A673 (cell line): ENCODE measurements around the gene INTS1. TPM values are rescaled to one million over a fixed set of nuclear protein-coding genes. Genes with fewer than 3 reads are reported as not detected.

ENCODE experiments used
- BruUV-seq: library from RNA; stranded (reverse); fragments of 400-500 nt; replicated peaks from 2 replicates; lab custom pipeline; 2021; lab: Mats Ljungman, UMichigan
- CTCF ChIA-PET: fragments of 300-600 bp; sonication (Branson Sonifier 250); formaldehyde crosslinking; loops from one replicate; lab custom pipeline; 2022; ENCODE audit warnings: antibody characterized with exemption; lab: Charles Lee
- POLR2A ChIA-PET: fragments of 300-600 bp; sonication (Branson Sonifier 250); formaldehyde crosslinking; loops from one replicate; lab custom pipeline; 2022; ENCODE audit warnings: antibody characterized with exemption; ENCODE audit not compliant: low non-redundant PET; lab: Charles Lee
- DNase-seq: peaks from one replicate; pipeline ENCODE4 v3.0.0-alpha.2; 2015; ENCODE audit warnings: low spot score
- H3K27ac ChIP-seq: fragments of 200-600 bp; sonication (generic); 2 replicates; pipeline ENCODE4 v1.5.1; 2016; ENCODE audit warnings: mixed run types, low read depth, mild to moderate bottlenecking, mixed read lengths, antibody characterized with exemption, low read length; ENCODE audit not compliant: poor library complexity, severe bottlenecking
- H3K27me3 ChIP-seq: fragments of 200-600 bp; sonication (generic); replicated peaks from 2 replicates; pipeline ENCODE4 v1.6.1; 2017; ENCODE audit warnings: mixed run types, low read depth, mild to moderate bottlenecking, mixed read lengths, antibody characterized with exemption, low read length; ENCODE audit not compliant: insufficient read depth, poor library complexity
- H3K36me3 ChIP-seq: fragments of 200-600 bp; sonication (generic); 2 replicates; pipeline ENCODE4 v1.6.1; 2016; ENCODE audit warnings: mixed run types, mild to moderate bottlenecking, mixed read lengths, antibody characterized with exemption, low read length; ENCODE audit not compliant: insufficient read depth, poor library complexity, severe bottlenecking
- H3K4me1 ChIP-seq: fragments of 200-600 bp; sonication (generic); 2 replicates; pipeline ENCODE4 v1.6.1; 2017; ENCODE audit warnings: mixed run types, mild to moderate bottlenecking, mixed read lengths, antibody characterized with exemption, low read length; ENCODE audit not compliant: insufficient read depth, poor library complexity, severe bottlenecking
- H3K4me3 ChIP-seq: fragments of 200-600 bp; sonication (generic); 2 replicates; pipeline ENCODE4 v1.5.1; 2016; ENCODE audit warnings: low read depth, mixed run types, mild to moderate bottlenecking, mixed read lengths, low read length; ENCODE audit not compliant: poor library complexity, severe bottlenecking
- H3K9me3 ChIP-seq: fragments of 200-600 bp; sonication (generic); 2 replicates; pipeline ENCODE4 v1.6.1; 2016; ENCODE audit warnings: mixed run types, low read depth, mild to moderate bottlenecking, mixed read lengths, antibody characterized with exemption, low read length; ENCODE audit not compliant: poor library complexity, severe bottlenecking
- EZH2 ChIP-seq: fragments of 200-600 bp; sonication (generic); IDR thresholded peaks from 2 replicates; pipeline ENCODE4 v1.6.1; 2017; ENCODE audit warnings: borderline replicate concordance, low read depth, mild to moderate bottlenecking, mixed read lengths, antibody characterized with exemption, low read length; ENCODE audit not compliant: poor library complexity, severe bottlenecking
- intact Hi-C: fragments of 100-400 bp; cut with micrococcal nuclease; formaldehyde crosslinking; loops from one replicate; pipeline ENCODE4 v1.10.0; 2022; ENCODE audit not compliant: unreplicated experiment
- total RNA-seq: library from RNA; stranded (reverse); gene quantifications from 2 replicates; pipeline ENCODE4 v1.2.3, GENCODE V29; 2021
- TF ChIP-seq, protein P1 (sequence below): fragments of 300-800, 200-600 bp; sonication (generic); conservative IDR thresholded peaks from 2 replicates; pipeline ENCODE4 v1.5.1; 2017; ENCODE audit warnings: low read depth, mild to moderate bottlenecking, antibody characterized with exemption, low read length, moderate library complexity, mixed read lengths

INTS1 gene
- total RNA-seq, 1 experiment from 2014 or later = 129 TPM

DNA sequence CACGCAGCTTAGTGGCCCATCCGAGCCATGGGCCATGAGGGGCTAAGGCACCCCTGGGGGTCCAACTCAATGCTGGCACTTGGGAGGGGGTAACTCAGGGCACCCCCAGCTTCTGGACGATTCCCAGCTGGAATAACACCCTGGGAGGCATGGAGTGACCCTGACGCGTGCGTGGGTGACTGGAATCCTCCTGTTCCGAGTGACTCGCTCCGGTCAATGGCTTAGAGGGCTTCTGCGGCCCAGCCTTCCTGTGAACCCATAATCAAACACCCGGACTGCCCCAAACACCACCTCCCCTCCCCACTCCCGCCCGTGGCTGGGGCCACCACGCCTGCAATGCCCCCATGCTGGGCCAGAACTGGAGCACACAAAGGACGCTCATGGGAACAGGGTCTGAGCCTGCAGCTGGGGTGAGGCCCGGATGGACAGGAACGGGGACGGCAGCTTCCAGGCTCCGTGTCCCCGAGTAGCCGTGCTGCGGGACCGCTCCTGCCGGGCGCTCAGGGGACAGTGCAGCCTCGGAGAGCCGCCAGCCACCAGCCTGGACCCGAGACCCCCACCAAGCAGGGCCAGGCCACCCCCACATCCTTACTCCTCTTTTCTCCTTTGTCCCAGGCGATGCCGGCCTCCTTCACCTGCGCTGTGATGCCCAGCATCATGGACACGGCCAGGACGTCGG, 8.5 kb downstream of the INTS1 start:
- Histone ChIP-seq H3K27ac (no peak overlapping the region), H3K36me3 (peaks cover 24% of the 10 kb centered on the region), H3K9me3 (no peaks in the 10 kb centered on the region), H3K27me3 (no peaks in the 10 kb centered on the region), H3K4me3 (no peak overlapping the region), H3K4me1 (no peaks in the 10 kb centered on the region)
- ChIA-PET CTCF (no interaction called here), POLR2A (interaction anchor here (0.7 kb wide), 1 partner anchor 372 kb away, joined by 3 read pairs; no protein-coding TSS in a partner anchor)
- no TSS peak for BruUV-seq
- intact Hi-C loops = no loop called here
- DNase-seq = no peak
- TF ChIP-seq EZH2 = no peak
- TF ChIP-seq, protein P1, sequence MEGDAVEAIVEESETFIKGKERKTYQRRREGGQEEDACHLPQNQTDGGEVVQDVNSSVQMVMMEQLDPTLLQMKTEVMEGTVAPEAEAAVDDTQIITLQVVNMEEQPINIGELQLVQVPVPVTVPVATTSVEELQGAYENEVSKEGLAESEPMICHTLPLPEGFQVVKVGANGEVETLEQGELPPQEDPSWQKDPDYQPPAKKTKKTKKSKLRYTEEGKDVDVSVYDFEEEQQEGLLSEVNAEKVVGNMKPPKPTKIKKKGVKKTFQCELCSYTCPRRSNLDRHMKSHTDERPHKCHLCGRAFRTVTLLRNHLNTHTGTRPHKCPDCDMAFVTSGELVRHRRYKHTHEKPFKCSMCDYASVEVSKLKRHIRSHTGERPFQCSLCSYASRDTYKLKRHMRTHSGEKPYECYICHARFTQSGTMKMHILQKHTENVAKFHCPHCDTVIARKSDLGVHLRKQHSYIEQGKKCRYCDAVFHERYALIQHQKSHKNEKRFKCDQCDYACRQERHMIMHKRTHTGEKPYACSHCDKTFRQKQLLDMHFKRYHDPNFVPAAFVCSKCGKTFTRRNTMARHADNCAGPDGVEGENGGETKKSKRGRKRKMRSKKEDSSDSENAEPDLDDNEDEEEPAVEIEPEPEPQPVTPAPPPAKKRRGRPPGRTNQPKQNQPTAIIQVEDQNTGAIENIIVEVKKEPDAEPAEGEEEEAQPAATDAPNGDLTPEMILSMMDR = no peak

DNA sequence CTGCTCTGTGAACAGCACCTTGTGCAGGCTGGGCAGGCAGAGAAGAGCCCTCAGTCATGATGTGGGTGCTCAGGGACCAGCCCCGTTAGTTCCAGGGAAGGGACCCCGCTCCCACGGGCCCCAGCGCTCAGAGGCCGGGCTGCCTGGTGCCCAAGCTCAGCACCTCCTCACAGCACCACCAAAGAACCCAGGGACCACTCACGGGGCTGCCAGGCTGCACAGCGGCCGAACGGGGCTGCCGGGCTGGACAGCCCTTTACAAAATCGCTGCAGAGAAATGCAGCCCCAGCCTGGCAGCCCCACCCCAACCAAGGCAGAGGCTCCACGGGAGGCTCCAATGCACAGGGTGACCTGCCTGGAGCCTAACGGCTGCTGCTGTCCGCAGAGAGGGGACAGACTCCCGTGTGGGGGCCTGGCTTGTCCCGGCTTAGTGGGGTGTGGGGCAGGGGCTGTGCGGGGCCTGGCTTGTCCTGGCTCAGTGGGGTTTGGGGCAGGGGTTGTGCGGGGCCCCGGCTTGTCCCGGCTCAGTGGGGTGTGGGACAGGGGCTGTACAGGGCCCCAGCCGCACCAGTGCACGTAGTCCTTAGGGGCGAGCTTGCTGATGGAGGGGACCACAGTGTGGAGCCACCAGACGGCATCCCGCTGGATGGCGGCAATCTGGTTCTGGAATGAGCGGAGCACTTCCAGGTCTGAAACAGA, 9.2 kb downstream of the INTS1 start:
- TF ChIP-seq, protein P1 = no peak
- TF ChIP-seq EZH2 = no peak
- Histone ChIP-seq H3K4me3 (no peak overlapping the region), H3K36me3 (peaks cover 24% of the 10 kb centered on the region), H3K4me1 (no peaks in the 10 kb centered on the region), H3K9me3 (no peaks in the 10 kb centered on the region), H3K27ac (no peak overlapping the region), H3K27me3 (no peaks in the 10 kb centered on the region)
- POLR2A ChIA-PET = interaction anchor here (0.7 kb wide), 1 partner anchor 371 kb away, joined by 3 read pairs; no protein-coding TSS in a partner anchor
- DNase-seq = no peak
- BruUV-seq = no TSS peak
- intact Hi-C loops = no loop called here
- CTCF ChIA-PET = no interaction called here

DNA sequence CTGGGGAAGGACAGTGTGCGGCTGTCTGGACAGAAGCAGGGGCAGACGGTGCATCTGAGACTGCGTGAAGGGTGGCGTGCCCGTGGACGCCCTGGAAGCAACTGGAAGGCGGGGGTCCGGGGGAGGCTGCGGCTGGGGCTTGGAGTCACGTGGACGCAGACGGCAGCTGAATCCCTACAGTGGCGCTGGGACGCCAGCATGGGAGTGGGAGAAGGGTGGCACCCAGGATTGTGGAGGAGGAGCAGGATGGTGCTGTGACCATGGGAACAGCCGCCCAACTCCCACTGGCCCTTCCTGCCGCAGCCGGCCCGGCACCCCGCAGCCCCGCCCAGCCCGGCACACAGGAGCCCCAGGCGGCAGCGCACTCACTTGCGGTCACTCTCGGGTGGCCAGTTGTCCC, 9.7 kb downstream of the INTS1 start:
- BruUV-seq = no TSS peak
- Histone ChIP-seq H3K9me3 (no peaks in the 10 kb centered on the region), H3K36me3 (peaks cover 24% of the 10 kb centered on the region), H3K4me1 (no peaks in the 10 kb centered on the region), H3K4me3 (no peak overlapping the region), H3K27me3 (no peaks in the 10 kb centered on the region), H3K27ac (no peak overlapping the region)
- ChIA-PET CTCF (no interaction called here), POLR2A (no interaction called here)
- DNase-seq = no peak
- no peak for TF ChIP-seq EZH2
- TF ChIP-seq, protein P1 = no peak
- intact Hi-C loops = no loop called here
